AG04449 (cell line): Measurements from ENCODE around the gene PSMG4.

ENCODE experiments used
- CTCF ChIA-PET: fragments of 350-600 bp; formaldehyde crosslinking; extraction: SDS; loops from one replicate; lab custom pipeline; 2021; ENCODE audit warnings: antibody characterized with exemption; lab: Yijun Ruan, JAX
- POLR2A ChIA-PET: fragments of 400-600, 350-600 bp; formaldehyde crosslinking; extraction: SDS; loops from one replicate; lab custom pipeline; 2020; ENCODE audit warnings: antibody characterized with exemption, inconsistent platforms; lab: Yijun Ruan, JAX
- DNase-seq: peaks from one replicate; pipeline ENCODE4 v3.0.0-alpha.2; 2010; ENCODE audit warnings: low read depth, low spot score
- H3K4me3 ChIP-seq: 2 replicates; pipeline ENCODE4 v1.5.1; 2011; ENCODE audit warnings: low read depth, mild to moderate bottlenecking, control low read depth, low read length
- TF ChIP-seq, protein P1 (sequence below): IDR thresholded peaks from one replicate; pipeline ENCODE4 v1.5.1; 2011; ENCODE audit warnings: mild to moderate bottlenecking, moderate library complexity, low read length, control low read depth, inconsistent platforms; ENCODE audit not compliant: insufficient read depth; ENCODE audit errors: missing control alignments

The PSMG4 gene

DNA sequence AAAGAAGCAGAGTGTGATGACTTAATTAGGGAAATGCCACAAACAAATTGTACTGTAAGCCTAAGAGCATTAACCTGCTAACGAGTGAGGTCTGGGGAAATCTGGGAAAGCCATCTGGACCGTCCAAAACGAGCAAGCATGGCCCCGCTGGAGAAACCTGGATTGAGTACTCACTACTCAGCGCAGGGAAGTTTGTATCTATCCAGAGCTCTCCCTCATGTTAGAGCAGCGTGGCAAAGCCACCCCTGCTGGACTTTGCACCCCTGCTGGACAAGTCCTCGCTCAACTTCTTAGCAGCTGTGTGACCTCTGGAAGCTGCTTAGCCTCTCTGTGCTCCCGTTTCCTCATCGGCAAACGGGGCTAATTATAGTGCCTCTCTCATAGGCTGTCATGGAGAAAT is 37.3 kb downstream of the PSMG4 start:
- DNase-seq, result no peak
- TF ChIP-seq, protein P1, sequence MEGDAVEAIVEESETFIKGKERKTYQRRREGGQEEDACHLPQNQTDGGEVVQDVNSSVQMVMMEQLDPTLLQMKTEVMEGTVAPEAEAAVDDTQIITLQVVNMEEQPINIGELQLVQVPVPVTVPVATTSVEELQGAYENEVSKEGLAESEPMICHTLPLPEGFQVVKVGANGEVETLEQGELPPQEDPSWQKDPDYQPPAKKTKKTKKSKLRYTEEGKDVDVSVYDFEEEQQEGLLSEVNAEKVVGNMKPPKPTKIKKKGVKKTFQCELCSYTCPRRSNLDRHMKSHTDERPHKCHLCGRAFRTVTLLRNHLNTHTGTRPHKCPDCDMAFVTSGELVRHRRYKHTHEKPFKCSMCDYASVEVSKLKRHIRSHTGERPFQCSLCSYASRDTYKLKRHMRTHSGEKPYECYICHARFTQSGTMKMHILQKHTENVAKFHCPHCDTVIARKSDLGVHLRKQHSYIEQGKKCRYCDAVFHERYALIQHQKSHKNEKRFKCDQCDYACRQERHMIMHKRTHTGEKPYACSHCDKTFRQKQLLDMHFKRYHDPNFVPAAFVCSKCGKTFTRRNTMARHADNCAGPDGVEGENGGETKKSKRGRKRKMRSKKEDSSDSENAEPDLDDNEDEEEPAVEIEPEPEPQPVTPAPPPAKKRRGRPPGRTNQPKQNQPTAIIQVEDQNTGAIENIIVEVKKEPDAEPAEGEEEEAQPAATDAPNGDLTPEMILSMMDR, result no peak
- ChIA-PET CTCF (interaction anchor here (0.7 to 1.3 kb wide), 2 partner anchors 16 to 439 kb away, joined by 3 read pairs; no protein-coding TSS in a partner anchor), POLR2A (no interaction called here)
- no peak overlapping the region for H3K4me3 ChIP-seq

DNA sequence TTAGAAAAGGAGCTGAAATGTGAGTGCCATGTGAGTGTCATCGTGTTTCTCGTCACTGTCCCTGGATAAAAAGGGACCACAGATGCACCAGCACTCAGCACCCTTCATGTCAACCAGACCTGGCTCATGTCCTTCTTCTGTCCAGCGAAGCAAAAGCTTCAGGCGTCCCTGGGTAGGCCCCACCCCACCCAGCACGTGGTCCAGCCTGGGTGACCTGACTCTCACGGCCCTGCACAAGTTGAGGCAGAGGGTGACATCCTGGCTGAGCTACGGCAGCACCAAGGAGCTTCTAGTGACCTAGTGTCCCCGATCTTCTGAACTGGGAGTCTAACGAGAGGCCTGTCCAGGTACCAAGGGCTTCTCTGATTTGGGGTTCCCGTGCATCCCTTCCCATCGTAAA is 37.8 kb downstream of the PSMG4 start:
- TF ChIP-seq, protein P1, result no peak
- CTCF ChIA-PET, result interaction anchor here (0.7 to 1.3 kb wide), 2 partner anchors 17 to 439 kb away, joined by 3 read pairs; no protein-coding TSS in a partner anchor
- POLR2A ChIA-PET, result no interaction called here
- no peak for DNase-seq
- no peak overlapping the region for H3K4me3 ChIP-seq

DNA sequence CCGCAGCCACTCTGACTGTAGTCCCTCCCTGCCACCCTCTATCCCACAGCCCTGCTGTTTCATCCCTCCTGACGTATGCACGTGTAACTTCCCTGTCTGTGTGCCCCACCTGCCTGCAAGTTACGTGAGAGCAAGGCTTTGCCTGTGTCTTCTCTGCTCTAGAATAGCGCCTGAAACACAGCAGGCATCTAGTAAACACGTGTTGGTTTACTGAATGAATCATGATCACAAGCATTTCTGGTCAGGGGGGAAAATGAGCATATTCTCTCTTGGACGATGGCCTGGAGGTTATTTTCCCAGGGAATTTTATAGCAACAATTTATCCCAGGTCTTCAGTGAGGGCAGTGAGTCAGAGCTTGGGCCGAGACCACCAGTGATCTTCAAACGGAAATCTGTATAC is 38.3 kb downstream of the PSMG4 start:
- TF ChIP-seq, protein P1, result no peak
- CTCF ChIA-PET, result interaction anchor here (1.6 kb wide), 1 partner anchor 434 kb away, joined by 3 read pairs; no protein-coding TSS in a partner anchor
- H3K4me3 ChIP-seq, result no peak overlapping the region
- POLR2A ChIA-PET, result no interaction called here
- DNase-seq, result no peak

DNA sequence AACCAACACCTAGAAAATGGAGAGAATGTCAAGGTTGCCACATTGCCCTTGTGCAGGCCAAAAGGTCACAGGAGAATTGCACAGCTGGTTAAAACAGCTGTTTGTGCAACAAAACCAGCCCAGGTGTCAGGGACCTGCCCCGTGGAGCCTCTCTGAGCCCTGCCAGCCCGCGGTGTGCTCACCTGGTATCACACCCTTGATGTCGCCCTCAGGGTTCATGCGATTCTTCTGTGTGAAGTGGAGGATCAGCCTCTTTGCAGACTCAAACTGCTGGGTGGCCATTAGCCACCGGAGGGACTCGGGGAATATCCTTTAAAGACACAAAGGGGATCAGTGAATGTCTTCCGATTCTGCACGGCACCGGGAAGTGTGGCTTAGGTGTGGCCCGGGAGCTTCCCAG is 39.2 kb downstream of the PSMG4 start:
- no peak overlapping the region for H3K4me3 ChIP-seq
- ChIA-PET POLR2A (no interaction called here), CTCF (interaction anchor here (1.6 kb wide), 1 partner anchor 433 kb away, joined by 3 read pairs; no protein-coding TSS in a partner anchor)
- TF ChIP-seq, protein P1, result no peak
- DNase-seq, result no peak

DNA sequence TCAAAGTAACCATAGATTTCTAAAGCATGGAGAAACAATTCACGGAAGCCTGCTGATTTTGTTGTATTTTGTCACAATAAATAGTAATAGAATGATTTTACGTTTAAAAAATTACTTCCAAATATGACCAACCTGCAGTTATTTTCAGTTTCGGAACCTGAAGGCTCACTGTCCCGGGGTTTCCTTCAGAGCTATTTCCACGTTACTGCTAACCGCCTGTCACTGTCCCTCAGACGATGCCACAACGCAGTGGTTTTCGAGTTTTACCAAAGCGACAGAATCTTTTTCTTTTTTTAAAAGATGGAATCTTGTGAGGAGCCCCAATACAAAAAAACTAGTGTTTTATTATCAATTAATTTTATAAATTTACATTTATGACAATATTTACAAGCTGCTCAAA is 40.5 kb downstream of the PSMG4 start:
- ChIA-PET CTCF (interaction anchor here (1.5 kb wide), 1 partner anchor 9 kb away, joined by 4 read pairs; no protein-coding TSS in a partner anchor), POLR2A (no interaction called here)
- no peak overlapping the region for H3K4me3 ChIP-seq

DNA sequence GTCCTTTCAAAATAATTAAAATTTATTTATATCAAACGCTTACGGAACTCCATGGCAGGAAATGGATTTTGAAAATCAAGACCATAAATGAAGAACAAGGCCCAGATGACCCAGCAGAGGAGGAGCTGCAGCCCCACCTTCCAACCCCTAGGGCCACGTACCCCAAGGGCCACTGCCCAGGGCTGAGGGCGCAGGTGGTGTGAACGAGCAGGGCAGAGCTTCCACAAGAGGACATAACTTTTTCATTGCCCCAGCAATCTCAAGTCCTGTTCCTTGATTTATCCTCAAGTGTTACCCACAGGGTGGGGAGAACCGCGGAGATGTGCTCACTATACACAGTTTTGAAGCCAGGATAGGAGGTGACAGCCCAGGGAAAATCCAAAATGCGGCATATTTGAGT is 42.8 kb downstream of the PSMG4 start:
- ChIA-PET POLR2A (no interaction called here), CTCF (no interaction called here)
- DNase-seq, result no peak
- H3K4me3 ChIP-seq, result no peak overlapping the region
- TF ChIP-seq, protein P1, result no peak

More for the DNA sequence above, 40.5 kb downstream of the PSMG4 start:
- no peak for DNase-seq
- TF ChIP-seq, protein P1, result no peak
